Measurements from ENCODE around the gene FSIP2.

The FSIP2 gene

DNA sequence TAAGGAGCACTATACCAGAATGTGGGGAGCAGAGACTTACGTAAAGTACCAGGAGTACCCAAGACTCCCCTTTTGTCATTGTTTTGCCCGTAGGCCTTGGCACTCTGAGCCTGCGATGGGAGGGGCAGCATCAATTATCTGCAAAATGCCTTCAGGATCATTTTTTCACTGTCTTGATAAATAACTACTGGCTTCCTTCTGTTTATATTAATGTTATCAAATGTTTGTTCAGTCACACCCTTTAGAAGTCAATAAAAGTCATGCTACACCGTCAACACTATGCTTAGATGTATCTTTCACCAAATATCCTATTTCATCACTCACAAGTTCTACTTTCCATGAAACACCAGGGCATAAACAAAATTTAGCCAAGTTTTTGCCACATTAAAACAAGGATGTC, 116.3 kb downstream of the FSIP2 start:
- no peak overlapping the region for H3K4me3 ChIP-seq (ENCODE audit: low read depth, low read length)
- no peak for TF ChIP-seq PRDM1 (tag by site-specific recombination; IDR thresholded peaks at IDR 0.05)
- TF ChIP-seq, protein P1, sequence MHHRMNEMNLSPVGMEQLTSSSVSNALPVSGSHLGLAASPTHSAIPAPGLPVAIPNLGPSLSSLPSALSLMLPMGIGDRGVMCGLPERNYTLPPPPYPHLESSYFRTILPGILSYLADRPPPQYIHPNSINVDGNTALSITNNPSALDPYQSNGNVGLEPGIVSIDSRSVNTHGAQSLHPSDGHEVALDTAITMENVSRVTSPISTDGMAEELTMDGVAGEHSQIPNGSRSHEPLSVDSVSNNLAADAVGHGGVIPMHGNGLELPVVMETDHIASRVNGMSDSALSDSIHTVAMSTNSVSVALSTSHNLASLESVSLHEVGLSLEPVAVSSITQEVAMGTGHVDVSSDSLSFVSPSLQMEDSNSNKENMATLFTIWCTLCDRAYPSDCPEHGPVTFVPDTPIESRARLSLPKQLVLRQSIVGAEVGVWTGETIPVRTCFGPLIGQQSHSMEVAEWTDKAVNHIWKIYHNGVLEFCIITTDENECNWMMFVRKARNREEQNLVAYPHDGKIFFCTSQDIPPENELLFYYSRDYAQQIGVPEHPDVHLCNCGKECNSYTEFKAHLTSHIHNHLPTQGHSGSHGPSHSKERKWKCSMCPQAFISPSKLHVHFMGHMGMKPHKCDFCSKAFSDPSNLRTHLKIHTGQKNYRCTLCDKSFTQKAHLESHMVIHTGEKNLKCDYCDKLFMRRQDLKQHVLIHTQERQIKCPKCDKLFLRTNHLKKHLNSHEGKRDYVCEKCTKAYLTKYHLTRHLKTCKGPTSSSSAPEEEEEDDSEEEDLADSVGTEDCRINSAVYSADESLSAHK (tag by site-specific recombination; IDR thresholded peaks at IDR 0.05) = no peak
- no peak for TF ChIP-seq ZNF37A (tag by site-specific recombination; IDR thresholded peaks at IDR 0.05)
- no peak for TF ChIP-seq ZNF146 (tag by site-specific recombination; IDR thresholded peaks at IDR 0.05)
- TF ChIP-seq ZFP41 (tag by site-specific recombination; IDR thresholded peaks at IDR 0.05; ENCODE audit: borderline replicate concordance) = no peak
- TF ChIP-seq ZFP37 (tag by site-specific recombination; IDR thresholded peaks at IDR 0.05) = no peak
- no peak for TF ChIP-seq ZNF664 (tag by site-specific recombination; IDR thresholded peaks at IDR 0.05)
- TF ChIP-seq ZNF366 (tag by site-specific recombination; conservative IDR thresholded peaks at IDR 0.05) = no peak
- no peak for TF ChIP-seq KLF10 (tag by site-specific recombination; IDR thresholded peaks at IDR 0.05)
- no peaks in the 10 kb centered on the region for H3K9me3 ChIP-seq (ENCODE audit: control insufficient read depth, insufficient read depth, low read depth, low read length)
- H3K4me1 ChIP-seq (ENCODE audit: control insufficient read depth, insufficient read depth, low read length) = no peaks in the 10 kb centered on the region
- H3K27ac ChIP-seq (ENCODE audit: extremely low read depth, low read depth, low read length) = no peak overlapping the region
- CTCF ChIA-PET = no interaction called here
- POLR2A ChIA-PET = no interaction called here
- no peaks in the 10 kb centered on the region for H3K36me3 ChIP-seq (ENCODE audit: control insufficient read depth in 2 of 2, insufficient read depth in 1 of 2, low read length in 2 of 2)

DNA sequence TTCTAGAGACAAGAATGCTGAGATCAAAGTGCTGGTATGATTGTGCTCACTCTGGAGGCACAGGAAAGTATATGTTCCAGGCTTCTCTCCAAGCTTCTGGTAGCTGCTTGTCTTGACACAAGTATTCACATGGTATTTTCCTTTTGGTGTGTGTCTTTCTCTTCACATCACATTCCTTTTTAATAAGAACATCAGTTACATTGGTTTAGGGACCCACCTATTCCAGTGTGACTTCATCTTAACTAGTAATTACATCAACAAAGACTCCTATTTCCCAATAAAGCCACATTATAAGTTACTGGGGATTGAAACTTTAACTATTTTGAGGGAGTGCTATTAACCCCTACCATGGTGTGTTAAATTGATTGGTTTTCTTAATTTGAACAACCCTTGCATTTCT, 119.1 kb downstream of the FSIP2 start:
- Histone ChIP-seq H3K4me3 (ENCODE audit: low read depth, low read length) (no peak overlapping the region), H3K27ac (ENCODE audit: extremely low read depth, low read depth, low read length) (no peak overlapping the region), H3K36me3 (ENCODE audit: control insufficient read depth in 2 of 2, insufficient read depth in 1 of 2, low read length in 2 of 2) (no peaks in the 10 kb centered on the region), H3K4me1 (ENCODE audit: control insufficient read depth, insufficient read depth, low read length) (no peaks in the 10 kb centered on the region), H3K9me3 (ENCODE audit: control insufficient read depth, insufficient read depth, low read depth, low read length) (no peaks in the 10 kb centered on the region)
- ChIA-PET POLR2A (no interaction called here), CTCF (no interaction called here)
- no peak for TF ChIP-seq ZNF335 (tag by site-specific recombination; conservative IDR thresholded peaks at IDR 0.05)
- TF ChIP-seq EGR2 (tag by site-specific recombination; IDR thresholded peaks at IDR 0.05; ENCODE audit: low read depth) = no peak
- TF ChIP-seq, protein P2, sequence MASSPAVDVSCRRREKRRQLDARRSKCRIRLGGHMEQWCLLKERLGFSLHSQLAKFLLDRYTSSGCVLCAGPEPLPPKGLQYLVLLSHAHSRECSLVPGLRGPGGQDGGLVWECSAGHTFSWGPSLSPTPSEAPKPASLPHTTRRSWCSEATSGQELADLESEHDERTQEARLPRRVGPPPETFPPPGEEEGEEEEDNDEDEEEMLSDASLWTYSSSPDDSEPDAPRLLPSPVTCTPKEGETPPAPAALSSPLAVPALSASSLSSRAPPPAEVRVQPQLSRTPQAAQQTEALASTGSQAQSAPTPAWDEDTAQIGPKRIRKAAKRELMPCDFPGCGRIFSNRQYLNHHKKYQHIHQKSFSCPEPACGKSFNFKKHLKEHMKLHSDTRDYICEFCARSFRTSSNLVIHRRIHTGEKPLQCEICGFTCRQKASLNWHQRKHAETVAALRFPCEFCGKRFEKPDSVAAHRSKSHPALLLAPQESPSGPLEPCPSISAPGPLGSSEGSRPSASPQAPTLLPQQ (tag by site-specific recombination; IDR thresholded peaks at IDR 0.05) = 0 out of 2 replicates have a peak, but pooled peaks have one; percentile 18

DNA sequence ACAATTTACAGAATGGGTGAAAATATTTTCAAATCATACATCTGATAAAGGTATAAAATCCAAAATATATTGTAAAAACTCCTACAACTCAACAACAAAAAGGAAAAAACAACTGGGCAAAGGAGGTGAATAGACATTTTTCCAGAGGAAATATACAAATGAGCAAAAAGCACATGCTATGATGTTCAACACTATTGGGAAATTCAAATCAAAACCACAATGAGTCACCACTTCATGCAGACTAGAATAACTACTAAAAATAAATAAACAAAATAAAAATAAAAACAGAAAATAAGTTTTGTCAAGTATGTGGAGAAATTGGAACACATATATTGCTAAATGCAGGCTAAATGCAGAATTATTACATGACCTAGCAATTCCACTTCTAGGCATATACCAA, 120.9 kb downstream of the FSIP2 start:
- Histone ChIP-seq H3K4me1 (ENCODE audit: control insufficient read depth, insufficient read depth, low read length) (no peaks in the 10 kb centered on the region), H3K36me3 (ENCODE audit: control insufficient read depth in 2 of 2, insufficient read depth in 1 of 2, low read length in 2 of 2) (no peaks in the 10 kb centered on the region), H3K9me3 (ENCODE audit: control insufficient read depth, insufficient read depth, low read depth, low read length) (no peaks in the 10 kb centered on the region), H3K27ac (ENCODE audit: extremely low read depth, low read depth, low read length) (no peak overlapping the region), H3K4me3 (ENCODE audit: low read depth, low read length) (no peak overlapping the region)
- CTCF ChIA-PET = no interaction called here
- POLR2A ChIA-PET = no interaction called here
- TF ChIP-seq, protein P3, sequence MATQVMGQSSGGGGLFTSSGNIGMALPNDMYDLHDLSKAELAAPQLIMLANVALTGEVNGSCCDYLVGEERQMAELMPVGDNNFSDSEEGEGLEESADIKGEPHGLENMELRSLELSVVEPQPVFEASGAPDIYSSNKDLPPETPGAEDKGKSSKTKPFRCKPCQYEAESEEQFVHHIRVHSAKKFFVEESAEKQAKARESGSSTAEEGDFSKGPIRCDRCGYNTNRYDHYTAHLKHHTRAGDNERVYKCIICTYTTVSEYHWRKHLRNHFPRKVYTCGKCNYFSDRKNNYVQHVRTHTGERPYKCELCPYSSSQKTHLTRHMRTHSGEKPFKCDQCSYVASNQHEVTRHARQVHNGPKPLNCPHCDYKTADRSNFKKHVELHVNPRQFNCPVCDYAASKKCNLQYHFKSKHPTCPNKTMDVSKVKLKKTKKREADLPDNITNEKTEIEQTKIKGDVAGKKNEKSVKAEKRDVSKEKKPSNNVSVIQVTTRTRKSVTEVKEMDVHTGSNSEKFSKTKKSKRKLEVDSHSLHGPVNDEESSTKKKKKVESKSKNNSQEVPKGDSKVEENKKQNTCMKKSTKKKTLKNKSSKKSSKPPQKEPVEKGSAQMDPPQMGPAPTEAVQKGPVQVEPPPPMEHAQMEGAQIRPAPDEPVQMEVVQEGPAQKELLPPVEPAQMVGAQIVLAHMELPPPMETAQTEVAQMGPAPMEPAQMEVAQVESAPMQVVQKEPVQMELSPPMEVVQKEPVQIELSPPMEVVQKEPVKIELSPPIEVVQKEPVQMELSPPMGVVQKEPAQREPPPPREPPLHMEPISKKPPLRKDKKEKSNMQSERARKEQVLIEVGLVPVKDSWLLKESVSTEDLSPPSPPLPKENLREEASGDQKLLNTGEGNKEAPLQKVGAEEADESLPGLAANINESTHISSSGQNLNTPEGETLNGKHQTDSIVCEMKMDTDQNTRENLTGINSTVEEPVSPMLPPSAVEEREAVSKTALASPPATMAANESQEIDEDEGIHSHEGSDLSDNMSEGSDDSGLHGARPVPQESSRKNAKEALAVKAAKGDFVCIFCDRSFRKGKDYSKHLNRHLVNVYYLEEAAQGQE (tag by site-specific recombination; IDR thresholded peaks at IDR 0.05) = no peak
- TF ChIP-seq ZNF529 (tag by site-specific recombination; IDR thresholded peaks at IDR 0.05; ENCODE audit: insufficient replicate concordance) (no peak), ZNF16 (tag by site-specific recombination; IDR thresholded peaks at IDR 0.05; ENCODE audit: low read depth) (no peak), ZNF335 (tag by site-specific recombination; conservative IDR thresholded peaks at IDR 0.05) (no peak), ZNF311 (tag by site-specific recombination; IDR thresholded peaks at IDR 0.05; ENCODE audit: borderline replicate concordance) (no peak), ZNF223 (tag by site-specific recombination; IDR thresholded peaks at IDR 0.05) (no peak), GLI4 (tag by site-specific recombination; IDR thresholded peaks at IDR 0.05) (no peak)
- TF ChIP-seq, protein P4, sequence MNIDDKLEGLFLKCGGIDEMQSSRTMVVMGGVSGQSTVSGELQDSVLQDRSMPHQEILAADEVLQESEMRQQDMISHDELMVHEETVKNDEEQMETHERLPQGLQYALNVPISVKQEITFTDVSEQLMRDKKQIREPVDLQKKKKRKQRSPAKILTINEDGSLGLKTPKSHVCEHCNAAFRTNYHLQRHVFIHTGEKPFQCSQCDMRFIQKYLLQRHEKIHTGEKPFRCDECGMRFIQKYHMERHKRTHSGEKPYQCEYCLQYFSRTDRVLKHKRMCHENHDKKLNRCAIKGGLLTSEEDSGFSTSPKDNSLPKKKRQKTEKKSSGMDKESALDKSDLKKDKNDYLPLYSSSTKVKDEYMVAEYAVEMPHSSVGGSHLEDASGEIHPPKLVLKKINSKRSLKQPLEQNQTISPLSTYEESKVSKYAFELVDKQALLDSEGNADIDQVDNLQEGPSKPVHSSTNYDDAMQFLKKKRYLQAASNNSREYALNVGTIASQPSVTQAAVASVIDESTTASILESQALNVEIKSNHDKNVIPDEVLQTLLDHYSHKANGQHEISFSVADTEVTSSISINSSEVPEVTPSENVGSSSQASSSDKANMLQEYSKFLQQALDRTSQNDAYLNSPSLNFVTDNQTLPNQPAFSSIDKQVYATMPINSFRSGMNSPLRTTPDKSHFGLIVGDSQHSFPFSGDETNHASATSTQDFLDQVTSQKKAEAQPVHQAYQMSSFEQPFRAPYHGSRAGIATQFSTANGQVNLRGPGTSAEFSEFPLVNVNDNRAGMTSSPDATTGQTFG (tag by site-specific recombination; IDR thresholded peaks at IDR 0.05; ENCODE audit: borderline replicate concordance) = no peak

All from HEK293 (cell line).